GM21526 (cell line): Measurements from ENCODE around the gene CREB3L2.

Experiments
- ATAC-seq: cut with Tn5 transposase; IDR thresholded peaks from one replicate; pipeline ENCODE4 v1.9.1; 2021; ENCODE audit warnings: moderate library complexity; ENCODE audit not compliant: unreplicated experiment, low FRiP score

Gene CREB3L2

GRCh38 chr7:137879357-137880158, 122.3 kb downstream of the CREB3L2 start:
- ATAC-seq, result no peak

- no peak for ATAC-seq
Measured at GRCh38 chr7:137878333-137878961, 123.4 kb downstream of the CREB3L2 start.

GRCh38 chr7:137877027-137877675, 124.7 kb downstream of the CREB3L2 start:
- no peak for ATAC-seq

- ATAC-seq, result no peak
Measured at GRCh38 chr7:137875746-137876145, 126.1 kb downstream of the CREB3L2 start.

GRCh38 chr7:137873979-137874777, 127.7 kb downstream of the CREB3L2 start:
- no peak for ATAC-seq

- no peak for ATAC-seq
Measured at GRCh38 chr7:137873524-137873923, 128.4 kb downstream of the CREB3L2 start.

- no peak for ATAC-seq
Measured at GRCh38 chr7:137871170-137871915, 130.5 kb downstream of the CREB3L2 start.

- no peak for ATAC-seq
Measured at GRCh38 chr7:137870684-137871083, 131.2 kb downstream of the CREB3L2 start.

- no peak for ATAC-seq
Measured at GRCh38 chr7:137870078-137870477, 131.8 kb downstream of the CREB3L2 start.

GRCh38 chr7:137869260-137869659, 132.6 kb downstream of the CREB3L2 start:
- no peak for ATAC-seq

- no peak for ATAC-seq
Measured at GRCh38 chr7:137867289-137867688, 134.6 kb downstream of the CREB3L2 start.

- ATAC-seq, result no peak
Measured at GRCh38 chr7:137865764-137866163, 136.1 kb downstream of the CREB3L2 start.

- ATAC-seq, result no peak
Measured at GRCh38 chr7:137862964-137863363, 138.9 kb downstream of the CREB3L2 start.

GRCh38 chr7:137862358-137862757, 139.5 kb downstream of the CREB3L2 start:
- no peak for ATAC-seq

GRCh38 chr7:137860542-137860941, 141.3 kb downstream of the CREB3L2 start:
- ATAC-seq, result no peak

- no peak for ATAC-seq
Measured at GRCh38 chr7:137853053-137853452, 148.8 kb downstream of the CREB3L2 start.

- no peak for ATAC-seq
Measured at GRCh38 chr7:137852108-137852507, 149.8 kb downstream of the CREB3L2 start.

- no peak for ATAC-seq
Measured at GRCh38 chr7:137850972-137851945, 150.6 kb downstream of the CREB3L2 start.

- ATAC-seq, result no peak
Measured at GRCh38 chr7:137850571-137850970, 151.3 kb downstream of the CREB3L2 start.
